ENCODE measurements around the gene NCKAP5.

NCKAP5 gene

GRCh38 chr2:133054297-133054696 is 514.0 kb downstream of the NCKAP5 start:
- no peak for DNase-seq

GRCh38 chr2:133053541-133053940 is 514.7 kb downstream of the NCKAP5 start:
- DNase-seq = no peak

GRCh38 chr2:133045787-133046186 is 522.5 kb downstream of the NCKAP5 start:
- no peak for DNase-seq

GRCh38 chr2:133044556-133044955 is 523.7 kb downstream of the NCKAP5 start:
- no peak for DNase-seq

GRCh38 chr2:133040170-133040569 is 528.1 kb downstream of the NCKAP5 start:
- DNase-seq = no peak

- no peak for DNase-seq
These were observed 528.7 kb downstream of the NCKAP5 start for GRCh38 chr2:133039531-133039930.

- DNase-seq = no peak
These were observed 541.6 kb downstream of the NCKAP5 start for GRCh38 chr2:133026536-133027177.

- DNase-seq = no peak
These were observed 543.3 kb downstream of the NCKAP5 start for GRCh38 chr2:133025004-133025403.

GRCh38 chr2:133012847-133013734 is 555.2 kb downstream of the NCKAP5 start:
- DNase-seq = no peak

GRCh38 chr2:133004623-133005022 is 563.6 kb downstream of the NCKAP5 start:
- no peak for DNase-seq

GRCh38 chr2:132999421-132999820 is 568.8 kb downstream of the NCKAP5 start:
- no peak for DNase-seq

- no peak for DNase-seq
These were observed 570.0 kb downstream of the NCKAP5 start for GRCh38 chr2:132998221-132998620.

GRCh38 chr2:132991471-132992045 is 576.7 kb downstream of the NCKAP5 start:
- no peak for DNase-seq

- no peak for DNase-seq
These were observed 583.5 kb downstream of the NCKAP5 start for GRCh38 chr2:132984731-132985130.

GRCh38 chr2:132980304-132980703 is 588.0 kb downstream of the NCKAP5 start:
- DNase-seq = no peak

GRCh38 chr2:132979339-132980093 is 588.7 kb downstream of the NCKAP5 start:
- no peak for DNase-seq

GRCh38 chr2:132978840-132979239 is 589.4 kb downstream of the NCKAP5 start:
- no peak for DNase-seq

GRCh38 chr2:132977812-132978529 is 590.3 kb downstream of the NCKAP5 start:
- no peak for DNase-seq

GRCh38 chr2:132975193-132976105 is 592.8 kb downstream of the NCKAP5 start:
- no peak for DNase-seq

GRCh38 chr2:132974467-132975095 is 593.7 kb downstream of the NCKAP5 start:
- no peak for DNase-seq

Data from activated gamma-delta T cell treated with Interleukin-2 at 50 U/mL for 16 hours (primary cell).